Panc1 (cell line): ENCODE measurements around the gene MB21D2.

ENCODE experiments used
- CTCF ChIP-seq: fragments of 450-650 bp; IDR thresholded peaks from 2 replicates; pipeline ENCODE4 v1.5.1; 2017; ENCODE audit warnings: mild to moderate bottlenecking
- POLR2AphosphoS5 ChIP-seq: IDR thresholded peaks from 2 replicates; pipeline ENCODE4 v1.6.1; 2012; ENCODE audit warnings: mild to moderate bottlenecking, low read depth, low read length, moderate library complexity
- TF ChIP-seq, protein P1 (sequence below), 2 experiments: IDR thresholded peaks; 2 replicates each; pipeline ENCODE4 v1.6.1; 2011 to 2012; ENCODE audit warnings: low read depth in 2 of 2, control low read depth in 1 of 2, low read length in 1 of 2, mild to moderate bottlenecking in 1 of 2, moderate library complexity in 1 of 2; ENCODE audit not compliant: insufficient read depth in 1 of 2

DNA sequence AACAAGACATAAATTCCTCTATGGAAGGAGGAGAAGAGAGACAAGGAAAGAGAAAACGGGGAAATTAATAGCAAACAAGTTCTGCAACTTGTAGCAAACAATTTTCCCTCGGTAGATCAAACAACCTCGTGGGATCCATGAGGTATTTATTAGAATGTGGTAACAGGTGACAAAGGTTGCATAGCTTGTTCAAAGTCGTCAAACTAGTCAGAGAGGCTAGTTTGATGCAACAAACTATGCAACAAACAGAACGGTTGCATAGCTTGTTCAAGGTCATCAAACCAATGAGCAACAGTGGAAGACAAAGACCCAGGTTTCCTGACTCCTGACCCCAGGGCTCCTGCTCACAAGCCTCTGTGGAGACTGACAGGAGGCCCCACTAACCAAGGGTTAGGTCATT, 20.7 kb downstream of the MB21D2 start:
- no peak for TF ChIP-seq CTCF
- TF ChIP-seq, protein P1, sequence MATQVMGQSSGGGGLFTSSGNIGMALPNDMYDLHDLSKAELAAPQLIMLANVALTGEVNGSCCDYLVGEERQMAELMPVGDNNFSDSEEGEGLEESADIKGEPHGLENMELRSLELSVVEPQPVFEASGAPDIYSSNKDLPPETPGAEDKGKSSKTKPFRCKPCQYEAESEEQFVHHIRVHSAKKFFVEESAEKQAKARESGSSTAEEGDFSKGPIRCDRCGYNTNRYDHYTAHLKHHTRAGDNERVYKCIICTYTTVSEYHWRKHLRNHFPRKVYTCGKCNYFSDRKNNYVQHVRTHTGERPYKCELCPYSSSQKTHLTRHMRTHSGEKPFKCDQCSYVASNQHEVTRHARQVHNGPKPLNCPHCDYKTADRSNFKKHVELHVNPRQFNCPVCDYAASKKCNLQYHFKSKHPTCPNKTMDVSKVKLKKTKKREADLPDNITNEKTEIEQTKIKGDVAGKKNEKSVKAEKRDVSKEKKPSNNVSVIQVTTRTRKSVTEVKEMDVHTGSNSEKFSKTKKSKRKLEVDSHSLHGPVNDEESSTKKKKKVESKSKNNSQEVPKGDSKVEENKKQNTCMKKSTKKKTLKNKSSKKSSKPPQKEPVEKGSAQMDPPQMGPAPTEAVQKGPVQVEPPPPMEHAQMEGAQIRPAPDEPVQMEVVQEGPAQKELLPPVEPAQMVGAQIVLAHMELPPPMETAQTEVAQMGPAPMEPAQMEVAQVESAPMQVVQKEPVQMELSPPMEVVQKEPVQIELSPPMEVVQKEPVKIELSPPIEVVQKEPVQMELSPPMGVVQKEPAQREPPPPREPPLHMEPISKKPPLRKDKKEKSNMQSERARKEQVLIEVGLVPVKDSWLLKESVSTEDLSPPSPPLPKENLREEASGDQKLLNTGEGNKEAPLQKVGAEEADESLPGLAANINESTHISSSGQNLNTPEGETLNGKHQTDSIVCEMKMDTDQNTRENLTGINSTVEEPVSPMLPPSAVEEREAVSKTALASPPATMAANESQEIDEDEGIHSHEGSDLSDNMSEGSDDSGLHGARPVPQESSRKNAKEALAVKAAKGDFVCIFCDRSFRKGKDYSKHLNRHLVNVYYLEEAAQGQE (IDR thresholded peaks at IDR 0.05; ENCODE audit: insufficient read depth in 1 of 2, low read depth in 2 of 2, low read length in 1 of 2) = no peak
- TF ChIP-seq POLR2AphosphoS5 = no peak
